Stomach (tissue), 9 donors: ENCODE data around the gene VIPAS39. TPM values are rescaled to one million over a fixed set of nuclear protein-coding genes. Genes with fewer than 3 reads are reported as not detected.

Experiments used
- DNase-seq, 2 donors: peaks; one replicate each; pipeline versions ENCODE4 v3.0.0 to v3.0.0-alpha.2; 2013 to 2019
- H3K27ac ChIP-seq, 5 donors: fragments of 200-600 bp in 4 of 5; sonication (generic) in 4 of 5; one replicate each; pipeline ENCODE4 v1.5.1; 2013 to 2019; ENCODE audit warnings: mild to moderate bottlenecking in 1 of 5, moderate library complexity in 1 of 5
- H3K27me3 ChIP-seq, 3 donors: fragments of 200-600 bp; sonication (generic); one replicate each; pipeline ENCODE4 v1.5.1; 2017 to 2019; ENCODE audit warnings: mixed run types in 1 of 3
- H3K36me3 ChIP-seq, 4 donors: fragments of 200-600 bp; sonication (generic); 1 replicate in 3 of 4; 2 replicates in 1 of 4; pipeline ENCODE4 v1.5.1; 2016 to 2019
- H3K4me1 ChIP-seq, 4 donors: fragments of 200-600 bp; sonication (generic); one replicate each; pipeline ENCODE4 v1.5.1; 2016 to 2019
- H3K4me3 ChIP-seq, 4 donors: fragments of 200-600 bp; sonication (generic) in 3 of 4; one replicate each; pipeline ENCODE4 v1.5.1; 2016 to 2019; ENCODE audit warnings: mild to moderate bottlenecking in 1 of 4
- H3K9me3 ChIP-seq, 4 donors: fragments of 200-600 bp; sonication (generic); one replicate each; pipeline ENCODE4 v1.5.1; 2016 to 2019
- CTCF ChIP-seq, 7 experiments: fragments of 450-650 bp in 4 of 7; fragments of 200-600 bp in 3 of 7; sonication (generic) in 3 of 7; IDR thresholded peaks; one replicate each; pipeline ENCODE4 v1.5.1; 2016 to 2019; ENCODE audit warnings: antibody characterized with exemption in 7 of 7, control low read depth in 2 of 7, mild to moderate bottlenecking in 1 of 7
- EP300 ChIP-seq: sonication (generic); formaldehyde crosslinking; IDR thresholded peaks from one replicate; pipeline ENCODE4 v1.6.1; 2017; ENCODE audit warnings: antibody characterized with exemption
- POLR2A ChIP-seq, 4 donors: fragments of 450-650 bp; IDR thresholded peaks; one replicate each; pipeline ENCODE4 v1.6.1; 2016; ENCODE audit warnings: antibody characterized with exemption in 4 of 4, control low read depth in 2 of 4, mild to moderate bottlenecking in 1 of 4, moderate library complexity in 1 of 4
- POLR2AphosphoS5 ChIP-seq, 3 donors: sonication (generic); formaldehyde crosslinking; IDR thresholded peaks; one replicate each; pipeline ENCODE4 v1.6.1; 2016; ENCODE audit warnings: antibody characterized with exemption in 3 of 3
- WGBS, 5 donors: extraction: QIAGEN DNeasy Blood & Tissue Kit in 3 of 5; methylation state at CpG; one replicate each; pipeline versions ENCODE4 v1.1.5 to v1.1.7; 2013 to 2018; 5-methylcytosine and 5-hydroxymethylcytosine counted together
- intact Hi-C: fragments of 100-400 bp; cut with DNase I; formaldehyde crosslinking; loops from one replicate; pipeline ENCODE4 v1.15.1; 2023; ENCODE audit warnings: low total_unique reads
- polyA plus RNA-seq, 3 donors: library from polyadenylated mRNA; stranded (reverse); fragments of 200-250 nt; gene quantifications; one replicate each; pipeline ENCODE4 v1.2.3, GENCODE V29; 2013
- total RNA-seq, 5 donors: library from RNA; depleted of rRNA; stranded (reverse); fragments of >200 nt; gene quantifications; one replicate each; pipeline versions ENCODE4 v1.1.0 to v1.2.3, GENCODE V29; 2014 to 2016
- donor health status: healthy with polysubstance abuse.
- donor health status: Bipolar disorder and iron deficiency.
- donor health status: healthy.

The VIPAS39 gene
- total and polyA plus RNA-seq, 8 donors: 6.3 to 53.1 (median 12.7) TPM

DNA sequence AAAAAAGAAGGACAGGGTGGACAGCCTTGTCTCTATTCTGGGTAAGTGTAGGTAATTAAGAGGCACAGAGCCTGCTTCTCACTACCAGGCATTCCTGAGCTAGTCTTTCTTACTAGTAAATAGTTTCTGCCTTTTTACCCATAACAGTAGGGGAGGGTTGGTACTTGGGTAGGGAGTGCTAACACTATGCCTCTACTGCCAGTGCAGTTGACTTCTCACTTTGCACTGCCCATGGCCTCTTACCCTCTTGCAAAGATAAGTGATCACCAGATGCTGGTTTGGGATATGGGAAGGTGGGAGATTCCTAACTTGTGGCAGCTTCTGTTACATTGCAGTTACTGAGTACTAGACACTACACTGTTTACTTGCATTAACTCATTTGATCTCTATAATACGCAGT is 12.1 kb upstream of the VIPAS39 start:
- no peak for DNase-seq
- Histone ChIP-seq H3K9me3 (no peaks in the 10 kb centered on the region), H3K36me3 (peaks cover 40 to 58% (median 58%) of the 10 kb centered on the region in 4 donors), H3K27ac (no peak overlapping the region), H3K27me3 (peaks cover 0 to 3% (median 0%) of the 10 kb centered on the region in 3 donors), H3K4me3 (no peak overlapping the region), H3K4me1 (no peaks in the 10 kb centered on the region)
- WGBS, 5 donors: 76 to 94% (median 86%) methylated on average over 1 of the region's 1 CpG
- intact Hi-C loops: no loop called here
- no peak for TF ChIP-seq CTCF (IDR thresholded peaks at IDR 0.05)
- no peak for TF ChIP-seq POLR2AphosphoS5 (IDR thresholded peaks at IDR 0.05)
- no peak for TF ChIP-seq EP300
- no peak for TF ChIP-seq POLR2A (IDR thresholded peaks at IDR 0.05)

DNA sequence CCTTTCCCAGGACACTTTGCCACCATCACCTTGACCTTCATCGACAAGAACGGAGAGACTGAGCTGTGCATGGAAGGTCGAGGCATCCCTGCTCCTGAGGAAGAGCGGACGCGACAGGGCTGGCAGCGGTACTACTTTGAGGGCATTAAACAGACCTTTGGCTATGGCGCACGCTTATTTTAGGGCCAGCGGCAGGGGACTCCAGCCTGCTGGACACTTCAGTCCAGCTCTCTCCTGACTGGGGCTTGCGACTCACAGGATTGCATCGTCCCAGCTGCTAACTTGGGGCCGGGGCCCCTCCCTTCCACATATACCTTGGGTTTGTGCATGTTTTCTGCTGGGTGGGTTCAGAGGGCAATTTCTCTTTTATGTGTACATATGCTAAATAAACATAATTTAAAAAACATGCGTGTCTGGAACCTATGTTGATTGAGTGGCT is 11.7 kb upstream of the VIPAS39 start:
- no peak for DNase-seq
- WGBS, 5 donors: 78 to 89% (median 84%) methylated on average over 14 of the region's 14 CpGs
- no peak for TF ChIP-seq POLR2AphosphoS5 (IDR thresholded peaks at IDR 0.05)
- no peak for TF ChIP-seq POLR2A (IDR thresholded peaks at IDR 0.05)
- TF ChIP-seq EP300: no peak
- no peak for TF ChIP-seq CTCF (IDR thresholded peaks at IDR 0.05)
- H3K4me1 ChIP-seq: no peaks in the 10 kb centered on the region
- no peaks in the 10 kb centered on the region for H3K9me3 ChIP-seq
- no peak overlapping the region for H3K4me3 ChIP-seq
- intact Hi-C loops: no loop called here
- H3K27me3 ChIP-seq: no peaks in the 10 kb centered on the region
- no peak overlapping the region for H3K27ac ChIP-seq
- peaks cover 45 to 63% (median 62%) of the 10 kb centered on the region in 4 donors for H3K36me3 ChIP-seq

GRCh38 chr14:77467801-77468200 is 10.4 kb upstream of the VIPAS39 start:
- no peaks in the 10 kb centered on the region for H3K27me3 ChIP-seq
- H3K4me3 ChIP-seq: no peak overlapping the region
- 86 to 91% (median 87%) methylated on average over 5 of the region's 5 CpGs for WGBS, 5 donors
- H3K4me1 ChIP-seq: no peaks in the 10 kb centered on the region
- H3K27ac ChIP-seq: no peak overlapping the region
- intact Hi-C loops: no loop called here
- no peak for DNase-seq
- no peaks in the 10 kb centered on the region for H3K9me3 ChIP-seq
- peaks cover 56 to 76% (median 75%) of the 10 kb centered on the region in 4 donors for H3K36me3 ChIP-seq
- TF ChIP-seq CTCF (IDR thresholded peaks at IDR 0.05) (no peak), POLR2AphosphoS5 (IDR thresholded peaks at IDR 0.05) (no peak), EP300 (no peak), POLR2A (IDR thresholded peaks at IDR 0.05) (no peak)

DNA sequence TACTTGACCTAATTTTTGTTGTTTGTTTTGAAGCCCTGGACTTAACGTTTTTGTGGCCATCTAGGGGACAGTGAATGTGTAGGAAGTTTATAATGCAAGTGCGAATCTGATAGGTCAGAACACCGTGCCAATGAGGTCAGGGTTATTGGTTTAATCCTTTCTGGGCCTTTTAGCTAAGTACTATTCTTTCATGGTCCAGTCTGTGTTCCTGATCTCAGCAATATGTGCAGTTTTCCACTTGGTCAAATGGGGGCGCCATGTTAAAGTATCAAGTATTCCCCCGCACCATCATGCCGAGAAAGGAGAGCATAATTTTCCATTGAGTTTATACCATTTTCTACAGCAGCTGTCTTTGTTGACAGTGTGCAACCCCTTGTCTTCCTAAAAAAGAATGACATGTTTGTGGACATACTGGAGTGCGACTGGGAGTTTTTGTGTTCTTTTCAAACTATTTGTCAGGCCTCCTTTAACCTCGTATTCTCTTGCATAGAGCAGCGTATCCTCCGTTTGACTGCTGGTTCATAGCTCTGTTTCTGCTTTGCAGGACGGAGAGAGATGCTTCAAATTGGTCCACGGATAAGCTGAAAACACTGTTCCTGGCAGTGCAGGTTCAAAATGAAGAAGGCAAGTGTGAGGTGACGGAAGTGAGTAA is 1.8 kb upstream of the VIPAS39 start:
- peaks cover 46 to 49% (median 47%) of the 10 kb centered on the region in 4 donors for H3K36me3 ChIP-seq
- intact Hi-C loops: loop anchor here (10.0 kb wide), 2 partner anchors 86 to 134 kb away; partner anchors contain the start of genes GSTZ1 and POMT2
- H3K9me3 ChIP-seq: no peaks in the 10 kb centered on the region
- 28 to 32% (median 31%) methylated on average over 13 of the region's 13 CpGs for WGBS, 5 donors
- no peaks in the 10 kb centered on the region for H3K27me3 ChIP-seq
- peaks cover 13 to 49% (median 35%) of the 10 kb centered on the region in 4 donors for H3K4me1 ChIP-seq
- peak overlapping the region; percentile 87 to 98 (median 98) for H3K4me3 ChIP-seq
- TF ChIP-seq POLR2AphosphoS5 (IDR thresholded peaks at IDR 0.05) (no peak), CTCF (IDR thresholded peaks at IDR 0.05) (peak in 3 of 7 experiments; percentile 25 to 36 (median 34))
- peak; percentile 66 to 84 for DNase-seq
- H3K27ac ChIP-seq: peak overlapping the region in 1 of 5 donors; percentile 93
